Fibroblast of mammary gland (primary cell): ENCODE measurements around the gene MYO3A.

Experiments used
- DNase-seq: peaks from one replicate; pipeline ENCODE4 v3.0.0-alpha.2; 2010; ENCODE audit warnings: low read depth
- H3K4me3 ChIP-seq: 2 replicates; pipeline ENCODE4 v1.5.1; 2011; ENCODE audit warnings: low read depth, mild to moderate bottlenecking, low read length, moderate library complexity; ENCODE audit not compliant: control insufficient read depth
- TF ChIP-seq, protein P1 (sequence below): conservative IDR thresholded peaks from 2 replicates; pipeline ENCODE4 v1.5.1; 2011; ENCODE audit warnings: low read depth, low read length, inconsistent platforms; ENCODE audit not compliant: control insufficient read depth, insufficient read depth

The MYO3A gene

DNA sequence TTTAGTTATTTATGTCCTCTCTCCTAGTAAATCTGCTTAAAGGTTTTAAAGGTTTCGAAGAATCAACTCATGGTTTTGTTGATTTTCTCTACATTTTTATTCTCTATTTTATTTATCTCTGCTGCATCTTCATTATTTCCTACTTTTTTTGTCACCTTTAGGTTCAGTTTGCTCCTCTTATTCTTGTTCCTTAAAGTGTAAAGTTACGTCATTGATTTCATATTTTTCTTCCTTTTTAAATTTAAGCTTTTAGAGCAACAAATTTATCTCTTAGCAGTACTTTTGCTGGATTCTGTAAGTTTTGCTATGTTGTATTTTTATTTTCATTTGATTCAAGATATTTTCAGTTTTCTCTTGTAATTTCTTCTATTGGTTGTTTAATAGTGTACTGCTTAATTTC is 10.7 kb downstream of the MYO3A start:
- H3K4me3 ChIP-seq, result no peak overlapping the region
- TF ChIP-seq, protein P1, sequence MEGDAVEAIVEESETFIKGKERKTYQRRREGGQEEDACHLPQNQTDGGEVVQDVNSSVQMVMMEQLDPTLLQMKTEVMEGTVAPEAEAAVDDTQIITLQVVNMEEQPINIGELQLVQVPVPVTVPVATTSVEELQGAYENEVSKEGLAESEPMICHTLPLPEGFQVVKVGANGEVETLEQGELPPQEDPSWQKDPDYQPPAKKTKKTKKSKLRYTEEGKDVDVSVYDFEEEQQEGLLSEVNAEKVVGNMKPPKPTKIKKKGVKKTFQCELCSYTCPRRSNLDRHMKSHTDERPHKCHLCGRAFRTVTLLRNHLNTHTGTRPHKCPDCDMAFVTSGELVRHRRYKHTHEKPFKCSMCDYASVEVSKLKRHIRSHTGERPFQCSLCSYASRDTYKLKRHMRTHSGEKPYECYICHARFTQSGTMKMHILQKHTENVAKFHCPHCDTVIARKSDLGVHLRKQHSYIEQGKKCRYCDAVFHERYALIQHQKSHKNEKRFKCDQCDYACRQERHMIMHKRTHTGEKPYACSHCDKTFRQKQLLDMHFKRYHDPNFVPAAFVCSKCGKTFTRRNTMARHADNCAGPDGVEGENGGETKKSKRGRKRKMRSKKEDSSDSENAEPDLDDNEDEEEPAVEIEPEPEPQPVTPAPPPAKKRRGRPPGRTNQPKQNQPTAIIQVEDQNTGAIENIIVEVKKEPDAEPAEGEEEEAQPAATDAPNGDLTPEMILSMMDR, result no peak
- no peak for DNase-seq

DNA sequence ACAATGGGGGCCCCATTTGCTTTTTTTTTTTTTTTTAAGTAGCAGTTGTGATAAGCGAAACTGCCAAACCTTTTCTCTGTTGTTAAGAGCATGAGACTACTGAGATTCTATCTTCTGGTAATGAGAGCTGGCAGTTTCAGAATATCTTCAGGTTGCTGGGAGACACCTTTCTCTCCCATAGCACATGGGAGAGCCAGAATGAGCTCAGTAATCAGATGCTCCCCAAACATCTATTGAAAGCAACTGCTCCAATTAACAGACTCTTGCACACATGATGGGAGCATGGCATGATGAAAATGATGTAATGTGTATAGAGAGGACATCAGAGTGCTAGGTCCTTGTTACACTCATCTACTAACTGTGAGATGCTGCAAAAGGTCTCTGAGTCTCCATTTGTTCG is 18.8 kb downstream of the MYO3A start:
- TF ChIP-seq, protein P1, result no peak
- no peak for DNase-seq
- no peak overlapping the region for H3K4me3 ChIP-seq

DNA sequence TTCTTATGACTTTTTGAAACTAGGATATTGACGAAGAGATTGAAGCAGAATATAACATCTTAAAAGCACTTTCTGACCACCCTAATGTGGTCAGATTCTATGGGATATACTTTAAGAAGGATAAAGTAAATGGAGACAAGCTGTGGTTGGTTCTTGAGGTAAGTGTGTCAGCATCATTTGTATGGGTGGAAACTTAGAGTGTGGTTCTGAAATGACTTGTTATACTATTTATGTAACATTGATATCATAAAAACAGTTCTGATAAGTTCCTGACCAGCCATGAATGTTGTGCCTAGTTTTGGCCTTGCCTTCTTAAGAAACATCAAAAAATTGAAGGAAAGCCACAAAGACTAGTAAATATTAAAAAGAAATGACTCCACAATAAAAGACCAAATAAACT is 20.8 kb downstream of the MYO3A start:
- TF ChIP-seq, protein P1, result no peak
- no peak for DNase-seq
- H3K4me3 ChIP-seq, result no peak overlapping the region

DNA sequence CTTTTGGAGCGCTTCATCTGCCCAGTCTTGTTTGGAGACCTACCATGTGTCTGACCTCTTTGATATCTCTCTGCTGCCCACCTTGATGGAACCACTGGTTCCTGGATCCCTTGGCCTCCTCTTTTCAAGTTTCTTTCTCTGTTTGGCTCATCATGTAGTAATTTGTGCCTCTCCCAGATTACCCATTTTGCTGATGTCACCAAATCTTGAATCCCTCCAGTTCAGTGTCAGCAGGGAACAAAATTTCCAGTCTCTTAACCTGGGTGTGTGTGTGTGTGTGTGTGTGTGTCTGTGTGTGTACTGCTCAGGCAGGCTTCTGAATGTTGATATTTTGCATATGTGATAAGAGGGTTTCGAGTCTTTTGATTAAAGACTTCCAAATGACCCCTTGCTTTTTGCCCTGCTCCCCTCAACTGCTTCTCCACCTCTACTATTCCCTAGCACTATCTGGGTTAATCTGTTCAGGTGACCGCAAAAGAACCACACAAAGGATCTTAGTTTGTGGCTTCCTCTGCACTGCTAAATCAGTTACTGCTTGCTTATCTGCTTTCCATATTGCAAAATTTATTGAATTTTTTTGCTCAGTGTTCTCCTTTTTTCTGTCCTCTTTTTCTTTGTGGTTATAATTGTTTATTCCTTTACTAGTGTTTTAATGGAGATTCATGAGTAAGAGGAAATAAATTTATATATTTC is 25.7 kb downstream of the MYO3A start:
- no peak overlapping the region for H3K4me3 ChIP-seq
- TF ChIP-seq, protein P1, result no peak
- no peak for DNase-seq

DNA sequence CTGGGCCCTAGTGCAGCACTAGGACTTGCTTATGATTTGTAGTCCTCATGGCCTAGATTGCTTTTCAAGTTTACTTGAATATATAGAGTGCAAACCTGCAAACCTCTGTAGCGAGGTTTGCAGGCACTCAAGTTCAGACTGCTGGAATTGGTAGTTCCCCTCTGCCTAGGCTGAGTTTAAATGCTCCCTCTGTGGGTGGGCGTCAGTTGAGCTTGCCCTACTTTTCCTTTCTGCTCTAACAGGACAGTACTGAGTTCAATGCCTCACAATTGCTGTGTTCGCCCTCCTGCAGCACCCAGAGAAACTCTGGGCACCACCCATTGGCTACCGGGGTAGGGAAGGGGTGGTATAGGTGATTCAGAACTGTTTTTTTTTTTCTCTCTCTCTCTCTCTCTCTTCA is 31.6 kb downstream of the MYO3A start:
- no peak for DNase-seq
- TF ChIP-seq, protein P1, result no peak

DNA sequence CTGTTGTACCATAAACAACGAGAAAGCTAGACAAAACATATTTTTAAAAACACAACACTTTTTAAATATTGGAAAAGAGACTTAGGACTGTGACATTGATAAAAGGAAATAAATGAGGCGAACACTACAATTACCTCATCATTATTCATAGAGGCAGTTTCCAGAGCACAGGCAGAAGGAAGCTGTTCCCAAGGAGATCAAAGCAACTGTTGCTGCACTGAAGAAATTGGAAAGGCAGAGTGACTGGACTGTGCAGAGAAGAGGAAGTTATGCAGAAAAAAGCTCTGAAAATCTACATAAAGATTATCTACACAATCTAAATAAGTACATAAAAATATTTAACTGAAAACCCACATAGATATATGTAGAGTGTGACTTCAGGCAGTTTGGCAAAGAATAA is 32.8 kb downstream of the MYO3A start:
- no peak for DNase-seq
- no peak overlapping the region for H3K4me3 ChIP-seq
- TF ChIP-seq, protein P1, result no peak

More for the DNA sequence above, 31.6 kb downstream of the MYO3A start:
- no peak overlapping the region for H3K4me3 ChIP-seq

DNA sequence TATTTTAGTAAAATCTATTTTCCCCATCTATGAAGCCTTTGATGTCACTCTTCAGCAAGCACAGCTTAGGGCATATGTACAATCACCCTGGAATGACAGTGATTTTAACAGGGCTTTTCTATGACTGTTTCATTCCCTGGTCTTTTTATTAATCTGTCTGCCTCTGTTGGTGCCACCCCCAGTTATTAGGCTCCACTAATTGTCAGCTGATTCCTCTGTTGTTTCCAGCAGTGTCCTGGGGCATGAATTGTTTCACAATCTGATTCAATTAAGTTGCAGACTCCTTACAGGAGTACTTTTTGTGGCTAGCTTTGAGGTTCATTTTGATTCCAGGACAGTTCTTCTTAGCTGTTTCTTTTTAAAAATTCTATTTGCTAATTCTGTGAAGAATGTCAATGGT is 38.6 kb downstream of the MYO3A start:
- DNase-seq, result no peak
- TF ChIP-seq, protein P1, result no peak
- H3K4me3 ChIP-seq, result no peak overlapping the region
